HG03571 (cell line): ENCODE measurements around the gene NDC1.
"Not testable (repeated sequence)": the region's sequence is repeated elsewhere in the genome, so short reads cannot be mapped to it uniquely, and the experiment has no call there.

Experiments used
- ATAC-seq: cut with Tn5 transposase; IDR thresholded peaks from one replicate; pipeline ENCODE4 v1.9.1; 2021; ENCODE audit not compliant: unreplicated experiment

NDC1 gene

DNA sequence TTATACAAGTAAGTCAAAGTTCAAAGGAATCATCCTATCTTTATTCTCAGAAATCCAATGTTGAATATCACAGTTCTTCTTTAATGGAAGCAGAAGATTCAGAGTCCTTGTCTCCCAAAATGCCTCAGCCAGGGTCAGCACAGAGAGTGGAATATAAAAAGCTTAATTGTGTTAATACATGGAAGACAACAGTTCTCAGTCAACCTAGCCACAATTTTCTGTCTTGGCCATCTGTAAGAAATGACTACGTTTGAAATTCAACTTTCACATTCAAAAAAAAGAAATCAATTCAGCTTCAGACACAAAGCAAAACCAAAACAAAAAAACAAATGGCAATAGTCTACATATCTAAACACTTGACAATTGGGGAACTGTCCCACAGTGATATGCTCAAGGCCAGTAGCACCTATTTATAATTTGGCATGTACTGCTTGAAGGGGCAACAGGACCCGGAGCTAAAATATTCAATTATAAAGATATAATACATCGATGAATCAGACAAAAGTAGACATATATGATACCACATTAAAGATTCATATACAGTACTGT, 71.8 kb downstream of the NDC1 start:
- no peak for ATAC-seq

DNA sequence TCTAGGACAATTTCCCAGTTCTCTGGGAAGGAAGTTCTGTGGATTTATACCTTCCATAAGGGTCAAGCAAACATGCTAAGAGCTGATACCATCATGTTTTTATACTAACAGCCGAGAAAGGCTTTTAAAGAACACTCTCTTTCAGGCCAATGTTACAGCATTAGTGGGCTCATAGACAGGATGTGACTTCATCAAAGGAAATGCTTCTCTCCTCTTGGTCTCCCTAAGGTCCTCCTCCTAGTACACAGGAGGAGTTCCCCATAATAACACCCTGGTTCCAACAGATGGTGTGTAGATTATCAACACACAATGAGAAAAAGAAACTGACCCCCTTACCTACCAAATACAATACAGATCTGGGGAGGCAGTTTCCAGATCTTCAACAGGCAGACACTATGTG, 72.4 kb downstream of the NDC1 start:
- ATAC-seq: no peak

DNA sequence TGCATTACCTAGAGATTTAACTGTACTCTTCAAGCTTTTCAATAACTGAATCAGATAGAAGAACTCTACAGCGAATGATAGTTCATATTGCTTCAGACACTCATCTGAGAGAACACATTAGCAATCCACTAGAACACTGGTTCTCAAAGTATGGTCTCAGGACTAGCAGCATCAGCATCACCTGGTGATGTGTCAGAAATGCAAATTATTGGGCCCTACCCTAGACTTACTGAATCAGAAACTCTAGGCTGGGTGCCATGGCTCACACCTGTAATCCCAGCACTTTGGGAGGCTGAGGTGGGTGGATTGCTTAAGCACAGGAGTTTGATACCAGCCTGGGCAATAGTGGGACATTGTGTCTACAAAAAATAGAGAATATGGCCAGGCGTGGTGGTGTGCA, 74.2 kb downstream of the NDC1 start:
- no peak for ATAC-seq

DNA sequence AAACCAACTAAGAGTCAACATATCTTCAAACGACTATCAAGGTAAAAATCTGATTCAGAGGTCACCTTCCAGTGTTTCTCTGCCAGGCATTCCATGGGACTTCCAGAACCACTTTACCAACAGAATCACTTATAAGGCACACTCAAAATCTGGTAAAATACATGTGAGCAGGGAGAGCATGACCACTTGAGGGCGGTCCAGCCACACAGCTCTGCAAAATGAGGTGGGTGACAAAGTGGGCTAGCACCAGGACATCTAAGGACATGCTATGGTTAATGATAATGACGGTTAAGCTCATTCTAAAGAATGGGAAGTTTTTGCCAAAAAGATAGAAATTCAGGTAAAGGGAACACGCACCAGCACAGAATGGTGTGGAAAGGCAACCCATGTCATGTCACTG, 74.6 kb downstream of the NDC1 start:
- ATAC-seq: no peak

DNA sequence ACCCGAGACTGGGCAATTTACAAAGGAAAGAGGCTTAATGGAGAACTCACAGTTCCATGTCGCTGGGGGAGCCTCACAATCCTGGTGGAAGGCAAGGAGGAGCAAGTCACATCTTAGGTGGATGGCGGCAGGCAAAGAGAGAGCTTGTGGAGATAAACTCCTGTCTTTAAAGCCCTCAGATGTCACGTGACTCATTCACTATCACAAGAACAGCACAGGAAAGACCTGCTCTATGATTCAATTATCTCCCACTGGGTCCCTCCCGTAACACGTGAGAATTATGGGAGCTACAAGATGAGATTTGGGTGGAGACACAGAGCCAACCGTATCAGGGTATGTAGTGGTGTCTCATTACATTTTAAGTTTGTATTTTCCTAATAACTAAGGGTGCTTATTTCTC, 77.6 kb downstream of the NDC1 start:
- not testable (repeated sequence) for ATAC-seq

DNA sequence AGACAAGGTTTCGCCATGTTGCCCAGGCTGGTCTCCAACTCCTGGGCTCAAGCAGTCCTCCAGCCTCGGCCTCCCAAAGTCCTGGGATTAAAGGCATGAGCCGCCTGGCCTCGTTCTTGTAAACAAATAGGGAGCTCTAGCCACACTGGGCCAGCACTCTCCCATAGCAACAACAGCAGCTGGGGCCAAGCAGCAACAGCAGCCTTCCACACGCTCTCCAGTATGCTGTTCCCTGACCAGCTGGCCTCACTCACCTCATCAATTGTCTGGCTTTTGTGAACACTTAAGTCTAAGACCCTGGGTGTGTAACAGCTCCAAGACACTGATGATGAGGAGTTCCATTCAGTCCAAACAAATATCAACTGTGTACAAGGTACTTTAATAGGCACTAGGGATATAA, 82.2 kb downstream of the NDC1 start:
- ATAC-seq: no peak

DNA sequence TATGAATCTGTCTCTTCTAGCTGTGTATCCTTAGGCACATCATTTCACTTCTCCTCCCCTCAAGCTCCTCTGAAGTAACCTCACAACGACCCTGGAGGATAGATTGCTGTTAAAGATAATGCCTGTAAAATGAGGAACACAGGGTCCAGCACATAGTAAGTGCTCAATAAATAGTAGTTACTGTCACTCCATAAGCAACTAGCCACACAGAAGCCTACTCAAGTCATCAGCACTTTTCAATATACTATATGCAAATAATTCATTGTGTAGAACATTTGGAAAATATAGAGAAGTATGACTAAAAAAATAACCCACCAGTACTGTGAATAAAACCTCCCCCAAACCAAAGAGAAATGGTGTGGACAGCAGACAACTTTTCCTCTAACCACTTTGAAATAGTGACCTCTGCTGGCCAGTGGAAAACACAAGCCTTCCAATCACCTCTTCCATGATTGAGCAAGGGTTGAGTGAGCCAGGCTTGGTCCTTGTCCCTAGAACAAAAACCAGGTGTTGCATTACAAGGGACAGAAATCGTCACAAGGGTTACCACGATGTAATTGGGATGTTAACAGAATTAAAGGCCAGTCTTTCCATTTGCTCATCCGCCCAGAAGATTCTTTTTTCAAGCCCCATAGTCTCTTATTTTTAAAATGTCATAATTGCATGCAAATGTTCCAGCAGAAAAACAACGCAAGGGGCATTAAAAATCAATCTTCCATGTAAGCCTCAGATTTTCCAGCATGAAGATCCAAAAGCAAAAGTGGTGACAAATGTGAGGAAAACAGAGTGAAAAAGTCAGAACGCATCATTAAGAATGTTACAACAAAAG, 83.4 kb downstream of the NDC1 start:
- ATAC-seq: no peak

DNA sequence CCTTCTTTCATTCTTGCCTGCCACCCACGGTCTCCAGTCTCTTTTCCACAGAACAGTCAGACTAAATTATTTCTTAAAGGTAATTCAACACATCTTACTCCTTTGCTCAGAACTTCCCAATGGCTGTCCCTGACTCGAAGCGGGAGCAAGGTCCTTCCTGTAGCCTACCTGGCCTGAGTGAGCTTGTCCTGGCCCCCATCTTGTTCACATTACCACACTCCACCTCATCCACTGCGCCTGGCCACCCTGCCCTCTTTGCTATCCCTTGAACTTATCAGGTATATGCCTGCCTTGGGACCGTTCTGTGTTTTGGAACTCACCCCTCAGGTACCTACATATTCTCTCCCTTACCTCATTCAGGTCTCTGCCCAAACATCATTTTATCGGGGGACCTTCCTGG, 85.8 kb downstream of the NDC1 start:
- ATAC-seq: no peak

DNA sequence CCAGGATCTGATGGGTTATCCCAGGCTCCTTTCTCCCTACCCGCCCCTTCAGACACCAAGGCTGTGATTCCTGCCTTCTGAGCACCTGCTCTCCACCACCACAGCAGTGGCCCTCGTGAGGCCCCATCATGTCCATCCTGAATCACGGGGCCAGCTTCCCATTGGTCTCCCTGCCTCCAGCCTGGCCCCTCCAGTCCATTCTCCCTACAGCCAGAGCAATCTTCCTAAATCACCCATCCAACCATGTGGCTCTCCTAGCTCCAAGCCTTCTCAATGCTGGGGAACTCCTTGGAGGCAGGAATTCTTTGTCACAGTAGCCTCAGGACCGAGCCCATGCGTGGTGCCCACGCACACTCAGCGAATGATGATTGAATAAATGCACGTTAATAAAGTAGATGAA, 90.3 kb downstream of the NDC1 start:
- no peak for ATAC-seq

DNA sequence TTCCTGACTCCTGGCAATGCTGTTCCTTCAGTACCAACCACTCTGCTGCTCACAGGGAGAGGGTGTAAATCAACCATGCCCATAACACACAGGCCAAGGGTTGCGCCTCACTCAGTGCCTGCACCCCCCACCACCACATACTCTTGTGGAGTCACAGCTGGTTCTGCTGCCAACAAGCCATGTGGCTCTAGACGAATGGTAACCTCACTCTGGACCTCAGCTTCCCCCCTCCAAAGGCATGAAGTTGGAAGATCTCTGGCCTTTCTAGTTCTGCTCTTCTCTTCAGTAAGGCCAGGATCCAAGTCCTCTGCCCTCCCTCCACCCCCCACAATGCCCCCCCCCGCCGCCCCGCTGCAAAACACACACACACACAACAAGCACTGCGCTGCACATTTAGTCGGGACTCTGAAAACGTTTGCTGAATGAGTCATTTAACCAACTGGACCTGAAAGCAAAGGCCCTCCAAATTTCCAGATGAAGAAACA, 97.4 kb downstream of the NDC1 start:
- ATAC-seq: no peak

DNA sequence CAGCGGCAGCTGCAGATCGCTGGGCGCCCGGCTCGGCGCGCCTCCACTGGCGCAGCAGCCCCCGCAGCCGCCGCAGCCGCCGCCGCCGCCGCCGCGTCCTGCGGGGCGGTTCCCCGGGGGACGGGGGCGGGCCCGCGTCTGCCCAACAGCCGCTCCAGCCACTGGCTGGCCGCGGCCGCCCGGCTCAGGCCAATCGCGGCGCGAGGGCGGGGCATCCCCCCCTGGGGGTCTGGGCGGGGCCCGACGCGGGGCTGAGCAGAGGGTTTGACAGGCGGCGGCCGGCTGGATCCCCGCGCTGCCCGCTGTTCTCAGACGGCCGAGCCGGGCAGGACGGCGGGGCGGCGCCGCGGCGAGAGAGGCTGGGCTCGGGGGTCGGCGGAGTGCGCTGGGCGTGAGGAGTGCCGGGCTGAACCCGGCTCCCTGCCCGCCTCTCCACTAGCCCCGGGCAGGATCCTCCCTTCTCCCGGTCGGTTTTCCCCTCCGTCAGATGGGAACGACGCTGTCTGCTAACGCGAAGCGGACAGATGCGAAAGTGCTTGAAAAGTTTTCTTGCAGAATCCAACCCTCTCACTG, 98.9 kb downstream of the NDC1 start, which contains the start of gene GLIS1:
GLIS1 (minus strand) TSS at position 56 of the 573 bp plus-strand sequence. CDS start 1,100 bp downstream, outside the sequence.
- ATAC-seq: peak; percentile 95

DNA sequence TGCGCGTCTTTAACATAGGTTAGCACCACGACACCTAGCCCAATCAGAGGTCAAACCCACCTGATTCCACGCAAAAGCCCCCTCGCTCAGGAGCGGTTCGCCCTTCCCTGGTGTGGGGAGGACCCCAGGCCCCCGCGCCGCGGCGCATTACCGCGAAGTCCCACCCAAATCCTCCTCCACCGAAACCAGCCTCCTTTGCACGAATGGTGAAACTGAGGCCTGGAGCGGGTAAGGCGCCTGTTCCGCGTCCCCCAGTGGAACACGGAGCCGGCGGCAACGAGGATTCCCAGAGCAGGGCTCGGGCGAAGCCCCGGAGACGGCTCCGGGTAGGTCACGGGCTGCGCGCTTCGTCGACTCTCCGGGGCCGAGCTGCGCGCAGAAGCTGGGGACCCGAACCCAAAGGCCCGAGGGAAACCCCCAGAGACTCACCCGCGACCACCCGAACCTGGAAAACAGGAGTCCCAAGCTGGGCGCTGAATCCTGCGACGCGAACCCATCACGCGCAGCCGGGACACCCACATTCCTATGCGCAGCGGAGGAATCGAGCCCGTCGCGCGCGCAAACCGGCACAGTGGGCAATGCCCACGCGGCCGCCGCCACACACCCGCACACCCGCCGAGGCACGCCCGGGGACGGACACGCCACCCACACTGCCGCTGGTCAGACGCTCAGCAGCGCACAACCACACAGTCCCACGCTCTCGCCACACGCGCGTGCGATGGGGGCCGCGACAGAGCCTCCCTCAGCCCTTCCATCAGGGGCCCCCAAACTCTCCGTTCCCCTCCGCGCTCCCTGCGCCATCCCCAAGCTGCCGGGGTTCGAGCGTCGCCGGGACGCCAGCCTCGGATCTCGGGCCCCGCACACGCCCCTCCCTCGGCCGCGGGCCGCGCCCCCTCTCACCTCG, 99.6 kb downstream of the NDC1 start:
- ATAC-seq: peak; percentile 9

DNA sequence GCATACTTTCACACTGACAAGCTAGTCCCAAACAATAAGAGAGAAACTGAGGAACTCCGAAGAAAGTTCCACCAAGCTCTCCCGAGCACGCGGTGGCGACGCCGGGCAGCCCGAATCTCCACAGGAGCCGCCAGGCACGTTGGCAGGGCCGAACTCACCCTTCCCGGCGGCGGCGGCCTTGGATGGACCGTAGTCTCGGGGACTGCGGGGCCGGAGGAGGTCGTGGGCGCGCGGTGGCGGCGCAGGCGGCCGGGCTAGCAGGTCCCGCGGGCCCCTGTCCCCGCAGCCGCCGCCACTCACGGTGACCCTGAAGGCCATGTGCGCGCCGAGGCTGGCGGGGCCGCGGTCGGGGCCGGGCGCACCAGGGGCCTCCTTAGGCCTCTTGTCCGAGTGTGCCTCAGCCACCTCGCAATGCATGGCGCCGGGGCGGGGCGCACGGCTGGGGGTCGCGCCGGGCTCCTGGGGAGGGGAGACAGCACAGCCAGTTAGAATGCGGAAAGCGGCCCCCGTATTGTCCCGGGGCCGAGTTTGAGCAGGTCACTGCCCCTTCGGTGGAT, 100.4 kb downstream of the NDC1 start:
- ATAC-seq: no peak

DNA sequence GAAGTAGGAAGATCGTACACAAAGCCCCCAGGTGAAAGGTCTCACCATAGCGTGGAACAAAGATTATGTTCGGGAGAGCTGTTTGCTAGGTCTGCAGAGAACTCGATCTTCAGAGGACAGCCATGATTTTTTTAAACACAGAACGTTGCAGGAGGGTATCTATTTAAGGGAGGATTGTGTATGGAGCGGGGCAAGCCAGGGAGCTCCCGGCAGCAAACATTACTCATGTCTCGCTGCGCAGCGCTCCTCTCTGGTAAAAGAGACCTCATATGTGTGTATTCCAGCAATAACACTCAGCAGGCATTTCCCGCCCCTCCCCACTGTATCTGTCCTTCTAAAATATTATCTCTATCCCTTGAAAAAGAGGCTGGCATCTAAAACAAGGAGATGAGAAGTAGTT, 101.8 kb downstream of the NDC1 start:
- ATAC-seq: no peak

DNA sequence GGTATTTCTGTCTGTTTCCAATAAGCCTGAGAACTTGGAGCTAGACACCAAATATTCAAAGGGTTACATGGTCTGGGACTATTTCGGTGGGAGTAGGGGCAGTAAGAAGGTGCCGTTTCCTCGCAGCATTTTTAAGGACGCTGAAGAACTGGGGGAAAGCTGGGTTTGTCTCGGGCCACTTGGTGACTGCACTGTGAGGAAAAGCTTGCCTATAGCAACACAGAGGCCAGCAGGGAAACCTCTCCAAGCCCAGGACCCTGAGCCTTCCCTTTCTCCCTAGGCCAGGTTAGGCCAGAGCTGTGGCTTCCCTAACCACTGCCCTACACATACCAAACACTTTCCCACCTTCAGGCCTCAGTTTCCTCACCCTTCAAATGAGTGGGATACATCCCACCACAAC, 102.4 kb downstream of the NDC1 start:
- no peak for ATAC-seq

DNA sequence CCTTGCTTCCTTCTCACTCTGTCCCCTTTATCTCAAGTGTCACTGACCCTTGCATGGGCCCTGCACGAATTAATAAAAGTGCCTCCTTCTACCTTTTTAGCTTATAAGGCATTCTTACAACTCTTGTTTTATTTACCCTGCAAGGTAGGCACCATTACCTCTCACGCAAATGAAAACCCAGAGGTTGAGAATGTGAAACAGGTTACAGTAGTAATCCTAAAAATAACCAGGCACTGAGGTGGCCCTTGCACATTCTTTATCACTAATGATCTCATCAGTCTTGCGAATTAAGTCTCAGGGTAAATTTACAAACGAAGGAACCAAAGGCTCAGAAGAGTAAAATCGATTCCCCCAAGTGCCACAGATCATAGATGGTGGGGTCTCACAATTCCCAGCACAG, 102.8 kb downstream of the NDC1 start:
- no peak for ATAC-seq

DNA sequence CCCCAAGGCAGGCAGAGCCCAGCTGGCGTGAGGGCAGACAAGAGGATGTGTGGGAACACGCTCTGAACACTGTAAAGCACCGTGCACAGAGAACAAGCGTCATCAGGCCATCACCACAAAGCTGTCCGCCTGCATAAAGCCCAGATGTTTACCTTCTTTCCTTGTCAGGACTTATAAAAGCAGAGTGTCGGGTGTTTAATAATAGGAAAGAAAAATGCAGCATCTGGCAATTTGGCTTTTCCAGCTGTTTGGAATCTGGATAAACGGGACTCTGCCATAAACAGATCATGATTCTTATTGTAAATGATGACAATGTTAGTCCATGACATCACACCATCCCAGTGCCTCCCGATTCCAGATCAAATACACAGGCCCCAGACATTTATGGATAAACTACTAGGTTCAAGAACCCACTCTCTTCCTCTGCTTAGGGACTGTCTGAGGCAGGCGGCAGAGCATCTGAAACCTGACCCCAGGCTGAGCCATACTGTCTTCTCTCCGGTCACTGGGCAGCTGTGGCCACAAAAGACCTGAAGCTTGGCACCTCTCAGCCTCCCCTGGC, 103.4 kb downstream of the NDC1 start:
- no peak for ATAC-seq

DNA sequence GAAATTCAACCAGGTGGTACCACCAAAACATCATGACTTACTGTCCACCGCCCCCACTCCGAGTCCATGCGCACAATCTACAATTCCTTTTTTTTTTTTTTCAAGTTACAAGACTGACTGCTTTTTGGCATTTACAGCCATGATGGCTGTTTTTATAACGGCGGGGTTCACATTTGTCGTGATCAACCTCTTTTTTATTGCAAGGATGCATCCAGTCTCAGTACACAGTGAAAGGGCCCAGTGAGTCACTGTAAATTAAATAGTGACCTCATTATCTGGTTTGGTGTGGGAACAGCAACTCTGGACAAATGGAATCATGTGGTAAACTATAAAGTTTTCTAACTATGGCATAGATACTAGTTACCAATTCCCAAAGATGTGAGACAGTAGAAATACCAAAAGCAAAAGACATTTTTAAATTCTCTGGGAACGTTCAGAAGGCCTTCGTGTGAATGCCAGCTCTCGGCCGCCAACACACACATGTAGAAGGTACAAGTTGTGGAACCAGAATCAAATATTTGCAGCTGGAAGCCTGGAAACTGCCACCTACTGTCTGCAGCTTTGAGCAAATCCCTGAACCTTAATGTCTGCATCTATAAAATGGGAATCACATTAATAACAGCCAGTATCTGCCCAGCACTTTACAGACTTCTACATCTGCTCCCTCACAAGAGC, 104.0 kb downstream of the NDC1 start:
- no peak for ATAC-seq

DNA sequence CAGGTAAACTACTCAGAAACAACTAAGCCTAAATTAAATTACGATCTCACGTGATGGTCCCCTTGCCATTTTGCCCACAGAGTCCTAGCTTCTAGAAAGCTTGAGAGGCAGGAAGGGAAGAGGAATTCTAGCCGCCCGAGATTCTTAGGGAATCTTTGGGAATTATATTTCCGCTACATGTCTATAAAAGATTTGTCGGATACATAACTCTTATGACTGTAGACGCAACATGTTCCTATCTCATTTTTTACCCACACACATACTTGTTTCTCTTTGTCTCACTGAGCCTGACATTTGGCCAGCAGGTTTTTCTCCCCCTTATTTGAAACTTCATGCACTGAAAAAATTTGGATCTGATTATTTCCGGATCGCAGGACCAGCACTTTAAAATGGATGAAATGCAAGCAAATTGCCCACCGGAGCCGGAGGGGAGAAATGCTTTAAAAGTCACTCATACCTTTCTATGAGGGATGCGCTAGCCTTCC, 104.6 kb downstream of the NDC1 start:
- no peak for ATAC-seq

DNA sequence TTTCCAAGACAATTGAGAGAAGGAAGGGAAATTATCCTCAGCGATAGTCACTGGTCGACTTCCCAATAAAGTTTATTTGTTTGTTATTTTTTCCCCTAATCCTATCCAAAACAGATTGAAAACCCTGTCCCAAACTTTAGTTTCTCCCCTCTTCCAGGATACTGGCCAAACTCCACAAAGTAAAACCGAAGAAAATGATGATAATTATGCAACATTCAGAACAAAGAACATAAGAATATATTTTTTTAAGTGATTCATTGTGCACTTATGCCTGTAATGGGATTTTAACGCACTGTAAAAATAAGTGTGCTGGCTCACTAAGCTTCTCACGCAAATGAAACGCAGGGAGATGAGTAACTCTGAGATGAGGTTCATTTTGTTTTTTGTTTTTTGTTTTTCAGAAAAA, 105.2 kb downstream of the NDC1 start:
- ATAC-seq: no peak
